ENCODE results near the gene CADPS2.
"Not testable (repeated sequence)": the region's sequence is repeated elsewhere in the genome, so short reads cannot be mapped to it uniquely, and the experiment has no call there.

CADPS2 gene

DNA sequence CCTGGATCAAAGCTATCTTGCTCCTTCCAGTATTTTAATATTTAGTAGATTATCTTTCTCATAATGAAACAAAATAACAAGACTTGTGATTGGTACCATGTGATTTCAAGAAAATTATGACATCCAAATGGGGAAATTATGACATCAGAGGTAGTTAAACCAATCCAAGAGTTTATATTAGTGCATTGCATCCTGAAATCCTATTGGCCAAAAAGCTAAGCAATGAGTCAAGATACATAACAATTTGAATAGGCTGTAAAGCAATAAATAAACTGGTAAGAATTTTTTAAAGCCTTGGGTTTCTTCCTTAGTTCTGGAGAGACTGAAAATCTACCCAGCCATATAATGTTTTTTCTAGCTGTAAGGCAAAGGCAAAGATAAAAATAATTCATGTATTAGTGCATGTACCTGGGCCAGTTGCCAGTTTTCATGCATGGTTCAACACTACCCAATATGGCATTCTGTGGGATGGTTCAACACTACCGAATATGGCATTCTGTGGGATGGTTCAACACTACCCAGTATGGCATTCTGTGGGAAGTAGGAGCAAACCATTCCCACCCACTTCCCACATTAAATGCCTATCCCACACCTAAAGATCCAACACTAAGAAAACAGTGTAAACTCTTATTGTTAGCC is 183.3 kb downstream of the CADPS2 start, which contains the start of gene RNF148:
TSS of gene RNF148 (minus strand) at position 51 of the 639 bp plus-strand sequence. CDS start 172 bp downstream, outside the sequence.
- DNase-seq, result no peak

DNA sequence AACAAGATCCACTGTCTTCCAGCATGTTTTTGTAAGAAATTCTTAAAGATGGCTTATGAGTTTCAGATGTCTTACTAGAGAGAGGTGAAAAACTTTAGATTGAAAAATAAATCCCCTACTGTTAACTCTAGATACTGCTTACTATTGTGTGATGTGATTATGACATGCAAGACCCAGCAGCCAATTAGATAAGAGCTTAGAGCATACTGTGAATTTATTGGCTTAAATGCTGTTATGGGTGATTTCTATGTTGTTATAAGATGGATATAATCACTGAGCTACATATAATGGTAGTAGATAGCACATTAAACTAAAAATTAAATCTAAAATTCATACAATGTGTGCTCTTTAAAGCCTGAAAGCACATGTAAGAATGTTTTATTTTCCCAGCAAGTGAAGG is 187.2 kb downstream of the CADPS2 start, which contains the start of gene RNF133:
TSS of gene RNF133 (minus strand) at position 101 of the 400 bp plus-strand sequence. CDS start 199 bp downstream, outside the sequence.
- DNase-seq, result no peak

- no peak for DNase-seq
These were observed 190.4 kb downstream of the CADPS2 start for GRCh38 chr7:122695816-122696215.

DNA sequence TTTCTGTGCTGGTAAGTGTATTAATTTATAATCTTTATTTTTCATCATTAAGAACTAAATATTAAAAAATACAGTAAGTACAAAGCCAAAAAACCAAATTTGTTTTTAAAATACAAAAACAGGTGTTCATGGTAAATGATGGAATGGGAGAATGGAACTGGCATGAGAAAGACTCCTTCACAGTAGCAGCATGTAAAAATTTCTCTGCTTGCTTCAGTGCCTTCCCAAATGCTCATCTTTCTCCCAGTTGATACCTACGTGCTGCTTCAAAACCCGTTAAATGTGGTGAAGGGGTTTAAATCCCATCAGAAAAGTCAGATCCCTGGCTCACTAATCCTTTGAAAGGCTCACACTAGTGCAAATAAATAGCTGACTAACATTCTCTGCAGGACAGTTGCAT is 191.6 kb downstream of the CADPS2 start:
- no peak for DNase-seq

DNA sequence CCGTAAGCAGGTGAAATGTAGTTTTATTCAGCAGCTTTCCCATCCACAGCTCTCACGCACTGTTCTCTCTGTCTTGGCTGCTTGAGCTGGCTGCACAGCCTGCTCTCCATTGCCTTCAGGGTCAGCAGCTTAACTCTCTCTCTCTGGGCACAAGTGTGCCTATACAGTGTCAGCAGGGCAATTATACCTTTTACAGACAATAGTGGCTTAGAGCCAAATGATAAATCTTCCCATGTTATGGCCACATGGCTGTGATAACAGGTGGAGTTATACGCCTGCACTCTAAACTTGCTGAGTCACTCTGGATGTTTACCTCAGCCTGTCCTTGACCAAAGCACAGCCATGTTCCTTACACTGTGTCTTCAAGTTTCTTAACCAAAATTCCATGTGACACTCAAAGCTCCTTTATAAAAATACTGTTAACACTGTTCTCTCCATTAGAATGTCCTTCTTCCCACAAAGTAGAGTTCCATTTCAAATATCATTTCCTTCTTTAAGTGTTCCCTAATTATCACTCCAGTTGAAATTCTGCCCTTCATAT is 193.4 kb downstream of the CADPS2 start:
- DNase-seq, result no peak

- DNase-seq, result no peak
These were observed 194.6 kb downstream of the CADPS2 start for GRCh38 chr7:122691569-122692235.

- no peak for DNase-seq
These were observed 196.7 kb downstream of the CADPS2 start for GRCh38 chr7:122689346-122690109.

DNA sequence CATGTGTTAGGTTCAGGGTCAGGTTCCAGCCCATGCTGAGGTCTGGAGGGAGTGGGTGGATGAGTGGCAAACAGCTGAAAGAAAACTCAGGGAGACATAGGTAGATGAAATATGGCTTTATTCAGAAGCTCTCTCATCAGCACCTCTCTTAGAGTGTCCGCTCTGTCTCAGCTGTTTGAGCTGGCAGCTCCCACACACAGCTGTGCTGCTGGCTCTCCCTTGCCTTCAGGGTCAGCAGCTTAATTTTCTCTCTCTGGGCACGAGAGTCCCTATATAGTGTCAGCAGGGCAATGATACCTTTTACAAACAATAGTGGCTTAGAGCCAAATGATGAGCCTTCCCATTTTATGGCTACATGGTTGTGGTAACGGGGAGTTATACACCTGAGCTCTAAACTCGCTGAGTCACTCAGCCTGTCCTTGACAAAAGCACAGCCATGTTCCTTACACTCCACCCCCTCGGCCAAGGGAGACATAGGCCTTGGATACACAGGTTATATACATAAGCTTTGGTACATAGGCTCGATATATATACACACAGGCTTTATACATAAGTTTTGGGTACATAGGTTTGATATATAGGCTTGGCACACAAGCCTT is 197.8 kb downstream of the CADPS2 start:
- DNase-seq, result no peak

DNA sequence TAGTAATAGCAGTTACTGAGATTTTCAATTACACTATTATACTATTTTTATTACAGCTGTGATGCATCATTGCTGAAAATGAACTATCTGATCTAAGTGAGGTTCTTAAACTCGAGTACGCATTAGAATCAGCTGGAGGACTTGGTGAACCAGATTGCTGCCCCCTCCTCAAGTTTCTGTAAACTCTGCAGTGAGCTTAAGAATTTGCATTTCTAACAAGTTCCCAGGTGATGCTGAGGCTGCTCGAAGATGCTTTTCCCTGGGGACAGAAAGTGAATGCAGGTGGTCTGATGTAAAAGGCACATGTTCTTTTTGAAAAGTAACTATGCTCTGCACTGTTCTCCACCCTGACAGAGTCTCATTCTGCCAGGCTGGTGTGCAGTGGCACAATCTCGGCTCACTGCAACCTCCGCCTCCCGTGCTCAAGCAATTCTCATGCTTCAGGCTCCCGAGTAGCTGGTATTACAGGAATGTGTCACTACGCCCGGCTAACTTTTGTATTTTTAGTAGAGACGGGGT is 199.8 kb downstream of the CADPS2 start:
- no peak for DNase-seq

GRCh38 chr7:122684504-122684903 is 201.8 kb downstream of the CADPS2 start:
- no peak for DNase-seq

DNA sequence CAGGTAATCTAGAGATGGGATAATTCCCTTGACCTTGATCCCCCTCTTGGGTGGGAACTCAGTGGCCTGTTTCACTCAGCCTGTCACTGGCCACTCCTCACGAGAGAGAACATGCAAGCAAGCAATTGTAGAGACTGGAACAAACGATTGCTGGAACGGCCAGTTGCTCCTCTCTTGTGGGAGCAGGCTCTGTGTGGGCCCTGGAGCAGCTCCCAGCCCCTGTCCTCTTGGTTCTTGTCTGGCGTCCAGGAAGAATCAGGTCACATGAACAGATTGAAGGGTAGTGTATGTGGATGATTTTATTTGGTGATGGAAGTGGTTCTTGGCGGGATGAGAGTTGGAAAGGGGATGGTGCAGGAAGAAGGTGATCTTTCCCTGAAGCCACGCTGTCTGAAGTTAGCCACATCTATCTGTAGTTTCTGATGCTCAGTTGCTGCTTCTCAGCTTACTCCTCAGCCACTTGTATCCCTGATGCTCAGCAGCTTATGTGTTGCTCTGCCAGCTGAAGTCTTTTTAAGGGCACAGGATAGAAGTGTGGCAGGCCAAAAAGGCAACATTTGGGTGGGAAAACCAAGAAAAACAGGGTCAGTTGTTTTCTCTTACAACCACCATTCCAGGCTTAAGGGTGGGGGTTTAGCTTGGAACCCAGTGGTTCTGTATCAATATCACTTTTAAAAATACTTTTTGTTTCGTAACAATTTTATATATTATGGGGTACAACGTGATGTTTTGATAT is 203.3 kb downstream of the CADPS2 start:
- no peak for DNase-seq

DNA sequence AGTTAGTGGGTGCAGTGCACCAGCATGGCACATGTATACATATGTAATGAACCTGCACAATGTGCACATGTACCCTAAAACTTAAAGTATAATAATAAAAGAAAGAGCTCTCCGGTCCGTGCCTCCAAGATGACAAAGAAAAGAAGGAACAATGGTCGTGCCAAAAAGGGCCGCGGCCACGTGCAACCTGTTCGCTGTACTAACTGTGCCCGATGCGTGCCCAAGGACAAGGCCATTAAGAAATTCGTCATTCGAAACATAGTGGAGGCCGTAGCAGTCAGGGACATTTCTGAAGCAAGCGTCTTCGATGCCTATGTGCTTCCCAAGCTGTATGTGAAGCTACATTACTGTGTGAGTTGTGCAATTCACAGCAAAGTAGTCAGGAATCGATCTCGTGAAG is 205.1 kb downstream of the CADPS2 start:
- not testable (repeated sequence) for DNase-seq

DNA sequence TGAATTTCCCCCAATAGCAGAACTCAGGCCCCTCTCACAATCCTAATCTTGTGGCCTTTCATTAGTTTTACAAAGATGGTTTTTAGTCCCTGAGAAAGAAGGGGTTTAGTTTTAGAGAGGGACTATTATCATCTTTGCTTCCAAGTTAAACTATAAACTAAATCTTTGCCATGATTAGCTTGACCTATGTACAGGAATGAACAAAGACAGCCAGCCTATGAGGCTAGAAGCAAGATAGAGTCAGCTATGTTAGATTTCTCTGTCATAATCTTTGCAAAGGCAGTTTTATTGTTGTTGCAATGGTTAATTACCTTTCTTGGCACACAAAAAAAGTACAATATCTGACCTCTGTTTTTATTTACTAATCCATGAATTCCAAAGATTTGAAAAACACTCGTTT is 206.4 kb downstream of the CADPS2 start:
- DNase-seq, result no peak

- peak; percentile 37 for DNase-seq
These were observed 207.0 kb downstream of the CADPS2 start for GRCh38 chr7:122679269-122679709.

DNA sequence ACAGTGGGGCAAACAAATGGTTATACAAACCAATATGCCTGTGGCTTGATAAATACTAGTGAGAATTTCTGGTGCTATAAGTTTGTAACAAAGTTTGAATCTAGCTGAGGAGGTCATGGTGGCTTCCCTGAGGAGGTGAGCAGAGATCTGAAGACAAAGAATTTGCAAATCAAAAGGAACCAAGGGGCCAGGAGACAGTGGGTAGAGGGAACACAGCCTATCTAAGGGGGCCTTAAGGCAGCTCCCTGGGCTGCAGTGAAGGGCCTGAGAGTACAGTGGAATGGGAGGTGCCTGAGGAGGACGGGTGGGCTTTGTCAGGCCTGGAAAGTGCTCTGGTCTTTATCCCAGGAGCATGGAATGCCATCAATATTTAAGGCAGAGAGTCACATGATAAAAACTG is 209.1 kb downstream of the CADPS2 start:
- no peak for DNase-seq

DNA sequence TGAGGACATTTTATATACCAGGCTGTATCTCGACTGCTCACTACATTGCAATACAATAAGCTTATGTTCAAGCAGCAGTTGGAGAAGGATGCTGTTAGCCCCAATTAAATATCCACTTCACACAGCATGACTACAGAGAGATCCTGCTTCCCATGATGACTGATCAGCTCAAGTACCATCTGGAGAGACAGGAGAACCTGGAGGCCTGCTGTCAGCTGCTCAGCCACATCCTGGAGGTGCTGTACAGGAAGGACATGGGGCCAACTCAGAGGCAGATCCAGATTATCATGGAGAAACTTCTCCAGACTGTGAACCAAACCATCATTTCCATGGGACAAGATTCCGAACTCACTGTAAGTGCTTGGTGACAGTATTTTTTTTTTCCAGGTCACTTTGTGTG is 209.8 kb downstream of the CADPS2 start:
- peak; percentile 69 for DNase-seq

GRCh38 chr7:122675621-122676020 is 210.6 kb downstream of the CADPS2 start:
- DNase-seq, result no peak

GRCh38 chr7:122675011-122675410 is 211.2 kb downstream of the CADPS2 start:
- no peak for DNase-seq

- DNase-seq, result no peak
These were observed 211.8 kb downstream of the CADPS2 start for GRCh38 chr7:122674502-122674901.

DNA sequence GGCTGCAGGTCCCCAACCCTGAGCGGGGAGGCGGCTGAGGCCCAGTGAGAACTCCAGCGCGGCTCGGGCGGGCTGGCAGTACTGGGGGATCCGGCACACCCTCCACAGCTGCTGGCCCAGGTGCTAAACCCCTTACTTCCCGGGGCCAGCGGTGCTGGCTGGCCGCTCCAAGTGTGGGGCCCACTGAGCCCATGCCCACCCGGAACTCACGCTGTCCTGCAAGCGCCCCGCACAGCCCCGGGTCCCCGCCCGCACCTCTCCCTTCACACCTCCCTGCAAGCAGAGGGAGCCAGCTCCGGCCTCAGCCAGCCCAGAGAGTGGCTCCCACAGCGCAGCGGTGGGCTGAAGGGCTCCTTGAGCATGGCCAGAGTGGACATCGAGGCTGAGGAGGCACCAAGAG is 212.3 kb downstream of the CADPS2 start:
- no peak for DNase-seq

DNA sequence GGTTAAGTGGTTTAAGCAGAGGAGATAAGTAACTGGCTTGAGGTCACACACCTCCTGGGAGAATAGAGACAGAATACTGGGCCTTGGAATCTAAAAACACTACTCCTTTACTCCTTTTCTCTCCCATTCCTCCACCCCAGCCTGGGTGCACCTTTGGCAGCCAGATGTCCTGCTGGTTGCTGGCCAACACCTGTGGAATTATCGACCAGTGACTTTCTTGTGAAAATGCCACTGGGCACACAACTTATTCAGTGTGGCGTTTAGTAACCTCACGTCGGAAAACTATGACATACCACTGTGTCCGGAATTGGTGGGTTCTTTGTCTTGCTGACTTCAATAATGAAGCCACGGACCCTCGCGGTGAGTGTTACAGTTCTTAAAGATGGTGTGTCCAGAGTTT is 213.7 kb downstream of the CADPS2 start:
- DNase-seq, result no peak

DNA sequence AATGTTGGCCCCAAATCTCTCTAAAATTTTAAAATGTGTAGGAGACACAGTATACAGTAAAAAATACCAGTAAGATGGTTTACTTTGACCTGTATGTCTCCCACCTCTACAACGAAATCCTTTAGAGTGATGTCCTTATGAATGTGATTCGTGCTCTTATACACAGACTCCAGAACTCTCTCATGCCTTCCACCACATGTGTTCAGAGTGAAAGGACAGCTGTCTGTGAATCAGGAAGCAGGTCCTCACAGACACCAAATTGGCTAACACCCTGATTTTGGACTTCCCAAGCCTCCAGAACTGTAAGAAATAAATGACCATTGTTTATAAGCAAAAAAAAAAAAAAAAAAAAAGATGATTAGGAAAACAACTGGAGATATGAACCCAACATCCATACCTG is 222.5 kb downstream of the CADPS2 start:
- DNase-seq, result no peak
